HepG2 (cell line): ENCODE results near the gene HSP90AB1. TPM values are rescaled to one million over a fixed set of nuclear protein-coding genes. Genes with fewer than 3 reads are reported as not detected.
A peak's percentile ranks its signal among the peaks of the same experiment; 100 is the strongest.

Experiments
- ATAC-seq: fragments of 200-7000 bp; cut with Tn5 transposase; 3 replicates; pipeline ENCODE4 v1.9.1; 2020; ENCODE audit warnings: mild to moderate bottlenecking, moderate library complexity
- BruUV-seq: library from RNA; stranded (reverse); fragments of 400-500 nt; replicated peaks from 2 replicates; lab custom pipeline; 2021; lab: Mats Ljungman, UMichigan
- CTCF ChIA-PET: fragments of 300-600 bp; formaldehyde crosslinking; extraction: SDS; loops from one replicate; lab custom pipeline; 2021; ENCODE audit warnings: low total read pairs, inconsistent platforms, low intra/inter-chr PET ratio; lab: Yijun Ruan, JAX
- POLR2A ChIA-PET: fragments of 350-600 bp; sonication (Branson Sonifier 250); formaldehyde crosslinking; loops from one replicate; lab custom pipeline; 2020; ENCODE audit warnings: antibody characterized with exemption, inconsistent platforms; lab: Yijun Ruan, JAX
- DNase-seq: peaks from one replicate; pipeline ENCODE4 v3.0.0-alpha.2; 2015; ENCODE audit warnings: low spot score
- FAIRE-seq: peaks from 3 replicates; lab custom pipeline; 2011; peaks lifted over from hg19 to GRCh38; lab: Jason Lieb, UNC
- H2AFZ ChIP-seq: one replicate; pipeline ENCODE4 v1.6.1; 2011; ENCODE audit warnings: low read length, inconsistent platforms
- H3K27ac ChIP-seq: fragments of 300-600 bp; 3 replicates; pipeline ENCODE4 v1.8.0; 2011; ENCODE audit warnings: mixed run types, mild to moderate bottlenecking, mixed read lengths, low read length, inconsistent platforms; ENCODE audit not compliant: insufficient read depth; ENCODE audit errors: extremely low read length
- H3K27me3 ChIP-seq, 2 experiments: fragments of 200-600 bp in 1 of 2; 2 replicates in 1 of 2; 3 replicates in 1 of 2; pipeline versions ENCODE4 v1.6.0 to v1.8.0; 2011; ENCODE audit warnings: low read length in 2 of 2, mild to moderate bottlenecking in 2 of 2, moderate library complexity in 2 of 2, inconsistent platforms in 1 of 2; ENCODE audit not compliant: insufficient read depth in 2 of 2, control insufficient read depth in 1 of 2
- H3K36me3 ChIP-seq, 2 experiments: fragments of 200-600 bp in 1 of 2; replicated peaks in 1 of 2; 2 replicates in 1 of 2; 3 replicates in 1 of 2; pipeline versions ENCODE4 v1.5.1 to v1.8.0; 2011; ENCODE audit warnings: low read length in 2 of 2, inconsistent platforms in 1 of 2; ENCODE audit not compliant: insufficient read depth in 2 of 2, control insufficient read depth in 1 of 2
- H3K4me1 ChIP-seq: 2 replicates; pipeline ENCODE4 v1.5.1; 2012; ENCODE audit warnings: low read length, inconsistent platforms; ENCODE audit not compliant: insufficient read depth
- H3K4me2 ChIP-seq: 2 replicates; pipeline ENCODE4 v1.6.0; 2011; ENCODE audit warnings: low read depth, low read length, inconsistent platforms
- H3K4me3 ChIP-seq, 3 experiments: fragments of 200-600 bp in 1 of 3; sonication (generic), shearing (Covaris generic) in 1 of 3; replicated peaks in 1 of 3; 2 replicates each; pipeline ENCODE4 v1.5.1; 2011 to 2016; ENCODE audit warnings: low read length in 3 of 3, inconsistent platforms in 2 of 3, low read depth in 2 of 3, mild to moderate bottlenecking in 2 of 3, control low read depth in 1 of 3, mixed read lengths in 1 of 3; ENCODE audit not compliant: insufficient read depth in 1 of 3
- H3K79me2 ChIP-seq: one replicate; pipeline ENCODE4 v1.6.1; 2011; ENCODE audit warnings: low read length, inconsistent platforms; ENCODE audit not compliant: insufficient read depth
- H3K9ac ChIP-seq: 2 replicates; pipeline ENCODE4 v1.6.0; 2011; ENCODE audit warnings: mild to moderate bottlenecking, low read depth, low read length, inconsistent platforms; ENCODE audit not compliant: insufficient read depth
- H3K9me3 ChIP-seq: 2 replicates; pipeline ENCODE4 v1.5.1; 2012; ENCODE audit warnings: mild to moderate bottlenecking, low read length
- H4K20me1 ChIP-seq: 2 replicates; pipeline ENCODE4 v1.6.0; 2011; ENCODE audit warnings: inconsistent platforms, mild to moderate bottlenecking, low read length, moderate library complexity; ENCODE audit not compliant: insufficient read depth
- ARNT2 ChIP-seq: sonication (generic); formaldehyde crosslinking; IDR thresholded peaks from 2 replicates; pipeline ENCODE4 v1.8.0; 2022; ENCODE audit warnings: mild to moderate bottlenecking, low read depth, missing genetic modification reagents, moderate library complexity
- CENPX ChIP-seq: sonication (generic); formaldehyde crosslinking; IDR thresholded peaks from 2 replicates; pipeline ENCODE4 v1.9.0; 2021; ENCODE audit warnings: mild to moderate bottlenecking, missing genetic modification reagents, moderate library complexity
- CREBL2 ChIP-seq: sonication (generic); formaldehyde crosslinking; IDR thresholded peaks from 2 replicates; pipeline ENCODE4 v1.8.1; 2023; ENCODE audit warnings: missing genetic modification reagents, mild to moderate bottlenecking, borderline replicate concordance
- HNRNPL ChIP-seq: fragments of 200-400 bp; formaldehyde crosslinking; IDR thresholded peaks from 2 replicates; pipeline ENCODE4 v1.6.1; 2017; ENCODE audit warnings: mild to moderate bottlenecking, low read depth, low read length
- HNRNPLL ChIP-seq: fragments of 200-400 bp; formaldehyde crosslinking; IDR thresholded peaks from 2 replicates; pipeline ENCODE4 v1.6.1; 2017; ENCODE audit warnings: mild to moderate bottlenecking, low read depth, low read length; ENCODE audit not compliant: poor library complexity, severe bottlenecking
- MXD3 ChIP-seq: IDR thresholded peaks from 2 replicates; pipeline ENCODE4 v1.6.1; 2016; ENCODE audit warnings: mild to moderate bottlenecking, missing biosample characterization, missing genetic modification reagents
- TRIM22 ChIP-seq: fragments of 450-650 bp; IDR thresholded peaks from 2 replicates; pipeline ENCODE4 v1.6.1; 2017
- ZNF20 ChIP-seq: sonication (generic); formaldehyde crosslinking; IDR thresholded peaks from 2 replicates; pipeline ENCODE4 v1.4.0; 2020; ENCODE audit warnings: mild to moderate bottlenecking, moderate library complexity, missing genetic modification reagents
- ZNF280D ChIP-seq: sonication (generic); formaldehyde crosslinking; IDR thresholded peaks from 2 replicates; pipeline ENCODE4 v1.5.1; 2020; ENCODE audit warnings: mild to moderate bottlenecking, missing genetic modification reagents
- ZNF563 ChIP-seq: sonication (generic); formaldehyde crosslinking; IDR thresholded peaks from 2 replicates; pipeline ENCODE4 v1.8.0; 2022; ENCODE audit warnings: mild to moderate bottlenecking, moderate library complexity, missing genetic modification reagents
- ZNF580 ChIP-seq: IDR thresholded peaks from 2 replicates; pipeline ENCODE4 v1.6.1; 2016; ENCODE audit warnings: low read depth, borderline replicate concordance
- ZNF772 ChIP-seq: sonication (generic); formaldehyde crosslinking; IDR thresholded peaks from 2 replicates; pipeline ENCODE4 v1.5.0; 2020; ENCODE audit warnings: mild to moderate bottlenecking, missing genetic modification reagents
- ZNF777 ChIP-seq: sonication (generic); formaldehyde crosslinking; IDR thresholded peaks from 2 replicates; pipeline ENCODE4 v1.4.0; 2020; ENCODE audit warnings: missing genetic modification reagents
- ZNF788 ChIP-seq: sonication (generic); formaldehyde crosslinking; IDR thresholded peaks from 2 replicates; pipeline ENCODE4 v1.5.0; 2020; ENCODE audit warnings: mild to moderate bottlenecking, missing genetic modification reagents, borderline replicate concordance
- ZNF879 ChIP-seq: sonication (generic); formaldehyde crosslinking; IDR thresholded peaks from 2 replicates; pipeline ENCODE4 v1.8.1; 2023; ENCODE audit warnings: missing genetic modification reagents
- WGBS: methylation state at CpG from one replicate; pipeline ENCODE4 v1.1.6; 2017; ENCODE audit warnings: low lambda C conversion rate; 5-methylcytosine and 5-hydroxymethylcytosine counted together
- in situ Hi-C: cut with HindIII; loops from 2 replicates; pipeline ENCODE4 v1.10.0; 2017; ENCODE audit warnings: low pct_unique_long_range_greater_than_20kb; ENCODE audit not compliant: extremely low pct_ligation_motif_present
- intact Hi-C: fragments of 100-400 bp; cut with micrococcal nuclease; formaldehyde crosslinking; loops from one replicate; pipeline ENCODE4 v1.10.0; 2022; ENCODE audit not compliant: unreplicated experiment
- polyA plus RNA-seq, 8 experiments: library from polyadenylated mRNA; depleted of rRNA in 3 of 8; stranded (reverse) in 7 of 8; unstranded in 1 of 8; fragments of >200 nt; fragmentation: Illumina TruSeq in 4 of 8; extraction: Trizol in 4 of 8; gene quantifications; 2 replicates each; pipeline versions ENCODE4 v1.2.1 to v1.2.3, GENCODE V29; 2011 to 2016; ENCODE audit warnings: low read depth in 4 of 8, missing spikeins in 1 of 8, mixed read lengths in 1 of 8; ENCODE audit not compliant: insufficient read depth in 1 of 8
- total RNA-seq, 5 experiments: library from RNA; depleted of rRNA; stranded (reverse); fragments of >200 nt; fragmentation: Illumina TruSeq; extraction: Trizol; gene quantifications; 2 replicates each; pipeline ENCODE4 v1.2.3, GENCODE V29; 2016; ENCODE audit warnings: low read depth in 1 of 5

HSP90AB1 gene
- total and polyA plus RNA-seq, 2 of the 13 experiments (the other 11 are each of a cell fraction or from before 2014, with no cell fraction given): 1,325 to 1,472 TPM

- peaks cover 56% of the 10 kb centered on the region for H4K20me1 ChIP-seq
- H3K4me2 ChIP-seq: peak overlapping the region; percentile 85
- 2% methylated on average over 32 of the region's 52 CpGs for WGBS
- H3K27me3 ChIP-seq: no peaks in the 10 kb centered on the region; a peak in 1 of 5 replicates
- FAIRE-seq: no peak
- H3K9ac ChIP-seq: peak overlapping the region; percentile 99
- H3K27ac ChIP-seq: peak overlapping the region; percentile 96
- in situ Hi-C loops (no loop called here), intact Hi-C loops (no loop called here)
- ATAC-seq: peak; percentile 13
- no peaks in the 10 kb centered on the region for H3K9me3 ChIP-seq
- DNase-seq: peak; percentile 36
- peaks cover 24 to 45% of the 10 kb centered on the region in 2 experiments for H3K36me3 ChIP-seq
- H3K79me2 ChIP-seq: peaks cover 54% of the 10 kb centered on the region
- peak overlapping the region; percentile 81 to 97 (median 87) for H3K4me3 ChIP-seq
- no peak overlapping the region for H2AFZ ChIP-seq
- ChIA-PET CTCF (no interaction called here), POLR2A (interaction anchor here (1.0 to 8.4 kb wide), 36 partner anchors 8 to 621 kb away, joined by 3 to 264 read pairs (median 9); partner anchors contain the start of genes AARS2, GTPBP2, MRPL14 and SLC29A1)
- peaks cover 70% of the 10 kb centered on the region for H3K4me1 ChIP-seq
- BruUV-seq: TSS peak; percentile 52
- TF ChIP-seq ZNF20 (CRISPR knock-in tag) (no peak; the same call in 1 of the 2 replicates), ARNT2 (0 out of 2 replicates have a peak, but pooled peaks have one; percentile 64), HNRNPLL (no peak), ZNF580 (peak; percentile 55; the same call in 1 of the 2 replicates), ZNF280D (CRISPR knock-in tag) (0 out of 2 replicates have a peak, but pooled peaks have one; percentile 21), ZNF777 (CRISPR knock-in tag) (no peak; the same call in 1 of the 2 replicates), CREBL2 (CRISPR knock-in tag) (no peak), CENPX (no peak), ZNF788 (no peak), MXD3 (peak; percentile 88), TRIM22 (no peak), ZNF563 (CRISPR knock-in tag) (peak; percentile 35; the same call in 1 of the 2 replicates), ZNF772 (CRISPR knock-in tag) (peak; percentile 34; the same call in 1 of the 2 replicates), HNRNPL (0 out of 2 replicates have a peak, but pooled peaks have one; percentile 63), ZNF879 (no peak)
Observed at GRCh38 chr6:44247338-44248302, 719 bp downstream of the HSP90AB1 start.
